Rectal smooth muscle tissue (tissue), 1 donor: ENCODE results near the gene CASP1.

Source experiments
- H3K27ac ChIP-seq: one replicate; pipeline ENCODE4 v1.7.0; 2013; ENCODE audit warnings: low read depth, low read length, inconsistent platforms
- H3K27me3 ChIP-seq: one replicate; pipeline ENCODE4 v1.7.0; 2013; ENCODE audit warnings: low read length; ENCODE audit not compliant: control insufficient read depth, insufficient read depth
- H3K36me3 ChIP-seq: one replicate; pipeline ENCODE4 v1.7.0; 2013; ENCODE audit warnings: low read length; ENCODE audit not compliant: control insufficient read depth, insufficient read depth
- H3K4me1 ChIP-seq: one replicate; pipeline ENCODE4 v1.7.0; 2013; ENCODE audit warnings: low read length; ENCODE audit not compliant: control insufficient read depth, insufficient read depth
- H3K4me3 ChIP-seq: one replicate; pipeline ENCODE4 v1.7.0; 2013; ENCODE audit warnings: low read length
- H3K9ac ChIP-seq: one replicate; pipeline ENCODE4 v1.7.0; 2013; ENCODE audit warnings: low read length

CASP1 gene

DNA sequence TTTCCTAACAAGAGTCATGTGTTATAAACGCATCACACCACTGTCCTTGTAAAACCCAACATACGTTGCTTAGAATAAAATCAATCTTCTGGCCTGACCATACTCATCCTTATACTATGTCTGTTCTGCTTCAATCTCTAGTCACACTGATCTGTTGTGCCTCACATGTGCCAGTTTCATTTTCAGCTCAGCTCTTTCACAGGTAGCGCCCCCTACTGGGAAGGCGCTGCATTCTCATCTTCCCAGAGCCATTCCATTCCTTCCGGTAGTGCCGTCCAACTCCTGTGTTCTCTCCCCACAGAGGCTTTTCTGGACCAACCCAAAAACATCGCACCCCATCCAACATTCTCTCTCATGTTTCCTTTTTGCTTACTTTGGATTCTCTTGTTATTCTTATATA lies 34.1 kb downstream of the CASP1 start:
- Histone ChIP-seq H3K27ac (no peak overlapping the region), H3K36me3 (no peaks in the 10 kb centered on the region), H3K9ac (no peak overlapping the region), H3K4me3 (no peak overlapping the region), H3K4me1 (no peaks in the 10 kb centered on the region), H3K27me3 (no peaks in the 10 kb centered on the region)

- Histone ChIP-seq H3K27ac (no peak overlapping the region), H3K27me3 (no peaks in the 10 kb centered on the region), H3K4me3 (no peak overlapping the region), H3K9ac (no peak overlapping the region), H3K36me3 (no peaks in the 10 kb centered on the region), H3K4me1 (no peaks in the 10 kb centered on the region)
Observed at GRCh38 chr11:105000167-105000566, 34.8 kb downstream of the CASP1 start.

DNA sequence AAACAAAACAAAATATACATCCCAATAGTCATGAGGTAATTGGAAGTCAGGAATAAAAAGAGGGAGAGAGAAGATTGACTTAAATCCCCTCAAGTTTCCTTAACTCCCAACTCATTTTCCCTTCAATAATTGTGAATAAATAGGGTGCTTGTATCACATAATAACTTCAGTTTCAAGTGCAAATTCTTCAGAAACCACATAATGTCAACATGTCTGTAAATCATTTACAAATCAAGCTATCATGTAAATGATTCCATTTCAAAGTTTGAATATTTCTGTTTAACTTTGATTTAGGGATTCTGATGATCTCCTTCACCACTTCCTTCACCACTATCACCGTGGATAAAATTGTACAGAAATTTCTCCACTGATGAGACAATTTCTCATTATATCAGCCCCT lies 35.2 kb downstream of the CASP1 start:
- Histone ChIP-seq H3K4me3 (no peak overlapping the region), H3K36me3 (no peaks in the 10 kb centered on the region), H3K27ac (no peak overlapping the region), H3K4me1 (no peaks in the 10 kb centered on the region), H3K9ac (no peak overlapping the region), H3K27me3 (no peaks in the 10 kb centered on the region)

DNA sequence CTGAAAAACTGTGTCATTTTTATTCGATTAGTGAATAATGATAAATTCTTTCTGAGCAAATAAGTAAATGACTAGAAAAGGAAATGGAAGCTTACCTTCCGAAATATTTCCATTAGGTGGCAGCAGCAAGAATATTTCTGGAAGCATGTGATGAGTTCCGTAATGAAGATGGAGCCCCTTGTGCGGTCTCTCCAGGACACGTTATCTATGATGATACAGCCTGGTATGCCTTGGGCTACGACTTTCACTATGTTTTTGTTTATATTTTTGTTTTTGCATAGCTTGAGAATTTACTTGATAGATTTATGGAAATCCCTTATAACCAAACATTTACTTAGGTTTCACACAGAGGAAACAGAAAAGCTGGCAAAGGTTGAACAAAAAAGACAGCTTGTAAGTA lies 37.7 kb downstream of the CASP1 start:
- no peak overlapping the region for H3K4me3 ChIP-seq
- no peaks in the 10 kb centered on the region for H3K4me1 ChIP-seq
- no peaks in the 10 kb centered on the region for H3K36me3 ChIP-seq
- no peaks in the 10 kb centered on the region for H3K27me3 ChIP-seq
- no peak overlapping the region for H3K9ac ChIP-seq
- no peak overlapping the region for H3K27ac ChIP-seq

DNA sequence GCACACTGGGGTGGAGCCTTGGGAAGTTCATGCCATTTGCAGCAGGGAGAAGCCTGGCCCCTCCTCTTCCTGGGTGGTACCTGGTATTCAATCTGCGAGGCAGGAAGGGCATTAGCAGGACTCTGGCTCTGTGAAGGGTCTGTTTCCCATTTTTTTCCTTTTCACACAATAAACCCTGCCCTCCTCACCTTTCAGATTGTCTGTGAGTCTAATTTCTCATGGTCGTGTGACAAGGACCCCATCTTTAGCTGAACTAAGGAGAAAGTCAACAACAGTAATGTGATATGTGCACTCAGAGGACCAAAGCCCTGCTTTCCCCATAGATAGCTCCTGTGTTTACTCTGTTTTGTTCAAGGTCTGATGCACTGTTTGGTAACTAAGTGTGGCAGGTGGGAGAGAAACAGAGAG lies 39.9 kb downstream of the CASP1 start:
- H3K4me1 ChIP-seq: no peaks in the 10 kb centered on the region
- no peak overlapping the region for H3K9ac ChIP-seq
- H3K4me3 ChIP-seq: no peak overlapping the region
- H3K27me3 ChIP-seq: no peaks in the 10 kb centered on the region
- no peaks in the 10 kb centered on the region for H3K36me3 ChIP-seq
- no peak overlapping the region for H3K27ac ChIP-seq

GRCh38 chr11:104992781-104993180 lies 42.2 kb downstream of the CASP1 start:
- Histone ChIP-seq H3K36me3 (no peaks in the 10 kb centered on the region), H3K27me3 (no peaks in the 10 kb centered on the region), H3K27ac (no peak overlapping the region), H3K9ac (no peak overlapping the region), H3K4me1 (no peaks in the 10 kb centered on the region), H3K4me3 (no peak overlapping the region)

- Histone ChIP-seq H3K36me3 (no peaks in the 10 kb centered on the region), H3K27me3 (no peaks in the 10 kb centered on the region), H3K9ac (no peak overlapping the region), H3K4me1 (no peaks in the 10 kb centered on the region), H3K27ac (no peak overlapping the region), H3K4me3 (no peak overlapping the region)
Observed at GRCh38 chr11:104991994-104992393, 43.0 kb downstream of the CASP1 start.

DNA sequence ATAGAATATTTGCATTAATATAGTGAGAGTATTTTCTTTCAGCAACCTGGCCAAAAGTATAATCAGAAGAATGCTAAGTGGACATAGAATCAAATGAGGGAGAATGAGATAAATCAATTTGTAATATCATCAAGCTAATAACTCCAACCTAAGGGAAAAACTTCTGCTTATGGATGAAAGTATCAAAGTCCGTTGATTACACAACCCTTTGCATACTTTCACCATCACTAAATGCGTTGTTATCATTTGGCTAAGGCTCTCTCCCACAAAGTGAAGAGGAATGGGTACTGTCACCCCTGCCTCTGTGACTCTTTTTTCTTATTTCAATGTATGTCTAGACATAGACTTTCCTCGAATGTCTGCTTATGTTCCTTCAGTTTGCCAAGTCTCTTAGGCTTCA lies 50.1 kb downstream of the CASP1 start:
- Histone ChIP-seq H3K36me3 (no peaks in the 10 kb centered on the region), H3K9ac (no peak overlapping the region), H3K27ac (no peak overlapping the region), H3K4me1 (no peaks in the 10 kb centered on the region), H3K27me3 (no peaks in the 10 kb centered on the region), H3K4me3 (no peak overlapping the region)

DNA sequence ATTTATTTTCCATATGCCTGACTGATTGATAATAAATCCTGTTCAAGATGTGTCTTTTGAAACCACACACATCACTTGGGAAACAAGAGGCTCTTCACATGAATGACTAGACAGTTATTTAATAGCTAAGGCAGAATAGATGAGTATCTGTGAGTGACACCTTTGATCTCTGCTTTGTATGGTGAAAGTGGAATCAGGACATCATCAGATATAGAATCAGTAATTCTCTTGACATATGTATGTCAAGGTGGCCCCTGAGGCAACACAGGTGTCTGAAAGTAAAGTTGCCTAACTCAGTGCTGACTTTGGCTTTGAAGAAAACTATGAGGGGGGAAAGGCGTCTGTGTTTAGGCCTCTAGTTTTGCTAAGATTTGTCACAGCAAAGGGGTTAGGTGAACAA lies 55.1 kb downstream of the CASP1 start:
- Histone ChIP-seq H3K9ac (no peak overlapping the region), H3K36me3 (no peaks in the 10 kb centered on the region), H3K27me3 (no peaks in the 10 kb centered on the region), H3K27ac (no peak overlapping the region), H3K4me3 (no peak overlapping the region), H3K4me1 (no peaks in the 10 kb centered on the region)
